Memory B cell (primary cell): Measurements from ENCODE around the gene NF2.

Source experiments
- ATAC-seq: fragments of 150-1000 bp; cut with Tn5 transposase; 2 replicates; pipeline ENCODE4 v1.10.0; 2021; ENCODE audit warnings: low read depth, mild to moderate bottlenecking, moderate library complexity
- DNase-seq, 2 donors: peaks; one replicate each; pipeline ENCODE4 v3.0.0; 2022; ENCODE audit warnings: low spot score in 2 of 2
- H3K27ac Mint-ChIP-seq: one replicate; pipeline ENCODE4 v1.8.0; 2022; ENCODE audit warnings: mild to moderate bottlenecking, moderate library complexity, mixed read lengths
- H3K27me3 Mint-ChIP-seq: one replicate; pipeline ENCODE4 v1.8.0; 2022; ENCODE audit warnings: mixed read lengths
- H3K36me3 Mint-ChIP-seq: one replicate; pipeline ENCODE4 v1.8.0; 2022; ENCODE audit warnings: mild to moderate bottlenecking, mixed read lengths
- H3K4me1 Mint-ChIP-seq: one replicate; pipeline ENCODE4 v1.8.0; 2022; ENCODE audit warnings: mixed read lengths
- H3K4me3 Mint-ChIP-seq: one replicate; pipeline ENCODE4 v1.8.0; 2022; ENCODE audit warnings: mild to moderate bottlenecking, moderate library complexity, mixed read lengths
- H3K9me3 Mint-ChIP-seq: one replicate; pipeline ENCODE4 v1.8.0; 2022; ENCODE audit warnings: mixed read lengths

Gene NF2

GRCh38 chr22:29630987-29631386, 27.6 kb downstream of the NF2 start:
- ATAC-seq = no peak
- DNase-seq = no peak
- Mint-ChIP-seq H3K9me3 (no peaks in the 10 kb centered on the region), H3K27me3 (no peaks in the 10 kb centered on the region), H3K4me3 (no peak overlapping the region), H3K36me3 (peaks cover 4% of the 10 kb centered on the region), H3K27ac (no peak overlapping the region), H3K4me1 (peaks cover 25% of the 10 kb centered on the region)

GRCh38 chr22:29631725-29632124, 28.3 kb downstream of the NF2 start:
- no peaks in the 10 kb centered on the region for H3K27me3 Mint-ChIP-seq
- no peak overlapping the region for H3K27ac Mint-ChIP-seq
- no peaks in the 10 kb centered on the region for H3K9me3 Mint-ChIP-seq
- no peak for ATAC-seq
- H3K36me3 Mint-ChIP-seq = peaks cover 4% of the 10 kb centered on the region
- peaks cover 24% of the 10 kb centered on the region for H3K4me1 Mint-ChIP-seq
- H3K4me3 Mint-ChIP-seq = no peak overlapping the region
- DNase-seq = no peak

GRCh38 chr22:29632672-29633071, 29.2 kb downstream of the NF2 start:
- Mint-ChIP-seq H3K4me3 (no peak overlapping the region), H3K36me3 (peaks cover 8% of the 10 kb centered on the region), H3K9me3 (no peaks in the 10 kb centered on the region), H3K4me1 (peaks cover 22% of the 10 kb centered on the region), H3K27me3 (no peaks in the 10 kb centered on the region), H3K27ac (no peak overlapping the region)
- DNase-seq (no peak), ATAC-seq (no peak)

- peaks cover 8% of the 10 kb centered on the region for H3K36me3 Mint-ChIP-seq
- H3K4me1 Mint-ChIP-seq = peaks cover 19% of the 10 kb centered on the region
- ATAC-seq = no peak
- H3K27ac Mint-ChIP-seq = no peak overlapping the region
- no peak for DNase-seq
- no peaks in the 10 kb centered on the region for H3K9me3 Mint-ChIP-seq
- no peaks in the 10 kb centered on the region for H3K27me3 Mint-ChIP-seq
- H3K4me3 Mint-ChIP-seq = no peak overlapping the region
Measured at GRCh38 chr22:29633514-29634312, 30.3 kb downstream of the NF2 start.

- Mint-ChIP-seq H3K4me3 (no peak overlapping the region), H3K9me3 (no peaks in the 10 kb centered on the region), H3K4me1 (peaks cover 19% of the 10 kb centered on the region), H3K27ac (no peak overlapping the region), H3K27me3 (no peaks in the 10 kb centered on the region), H3K36me3 (peaks cover 14% of the 10 kb centered on the region)
- ATAC-seq (no peak), DNase-seq (no peak)
Measured at GRCh38 chr22:29634847-29635246, 31.4 kb downstream of the NF2 start.

- H3K4me1 Mint-ChIP-seq = peaks cover 17% of the 10 kb centered on the region
- H3K4me3 Mint-ChIP-seq = no peak overlapping the region
- H3K36me3 Mint-ChIP-seq = peaks cover 14% of the 10 kb centered on the region
- H3K27ac Mint-ChIP-seq = no peak overlapping the region
- H3K9me3 Mint-ChIP-seq = no peaks in the 10 kb centered on the region
- DNase-seq = peak in 1 of 2 donors; percentile 5
- no peaks in the 10 kb centered on the region for H3K27me3 Mint-ChIP-seq
- peak; percentile 38 for ATAC-seq
Measured at GRCh38 chr22:29635734-29636357, 32.4 kb downstream of the NF2 start.

- Mint-ChIP-seq H3K27me3 (no peaks in the 10 kb centered on the region), H3K4me1 (peaks cover 15% of the 10 kb centered on the region), H3K27ac (no peak overlapping the region), H3K4me3 (no peak overlapping the region), H3K9me3 (no peaks in the 10 kb centered on the region), H3K36me3 (peaks cover 15% of the 10 kb centered on the region)
- ATAC-seq (no peak), DNase-seq (no peak)
Measured at GRCh38 chr22:29636751-29637150, 33.3 kb downstream of the NF2 start.

- DNase-seq = no peak
- Mint-ChIP-seq H3K9me3 (no peaks in the 10 kb centered on the region), H3K27ac (no peak overlapping the region), H3K4me1 (peaks cover 13% of the 10 kb centered on the region), H3K27me3 (no peaks in the 10 kb centered on the region), H3K4me3 (no peak overlapping the region), H3K36me3 (peaks cover 19% of the 10 kb centered on the region)
- ATAC-seq = no peak
Measured at GRCh38 chr22:29637181-29637580, 33.7 kb downstream of the NF2 start.

GRCh38 chr22:29638678-29639077, 35.2 kb downstream of the NF2 start:
- Mint-ChIP-seq H3K4me3 (no peak overlapping the region), H3K27ac (no peak overlapping the region), H3K9me3 (no peaks in the 10 kb centered on the region)

GRCh38 chr22:29639096-29639495, 35.7 kb downstream of the NF2 start:
- H3K4me3 Mint-ChIP-seq = no peak overlapping the region
- no peak overlapping the region for H3K27ac Mint-ChIP-seq
- DNase-seq (no peak), ATAC-seq (no peak)
- peaks cover 24% of the 10 kb centered on the region for H3K36me3 Mint-ChIP-seq
- H3K27me3 Mint-ChIP-seq = no peaks in the 10 kb centered on the region
- H3K4me1 Mint-ChIP-seq = peaks cover 4% of the 10 kb centered on the region
- H3K9me3 Mint-ChIP-seq = no peaks in the 10 kb centered on the region

More at GRCh38 chr22:29638678-29639077, 35.2 kb downstream of the NF2 start:
- peaks cover 24% of the 10 kb centered on the region for H3K36me3 Mint-ChIP-seq
- DNase-seq (no peak), ATAC-seq (no peak)
- peaks cover 4% of the 10 kb centered on the region for H3K4me1 Mint-ChIP-seq
- H3K27me3 Mint-ChIP-seq = no peaks in the 10 kb centered on the region

- Mint-ChIP-seq H3K36me3 (peaks cover 27% of the 10 kb centered on the region), H3K27ac (no peak overlapping the region), H3K9me3 (no peaks in the 10 kb centered on the region), H3K4me3 (no peak overlapping the region), H3K4me1 (peaks cover 2% of the 10 kb centered on the region), H3K27me3 (no peaks in the 10 kb centered on the region)
- DNase-seq (no peak), ATAC-seq (no peak)
Measured at GRCh38 chr22:29641042-29641699, 37.7 kb downstream of the NF2 start.

GRCh38 chr22:29641700-29642330, 38.4 kb downstream of the NF2 start:
- H3K27me3 Mint-ChIP-seq = no peaks in the 10 kb centered on the region
- H3K36me3 Mint-ChIP-seq = peaks cover 27% of the 10 kb centered on the region
- H3K4me3 Mint-ChIP-seq = no peak overlapping the region
- ATAC-seq (no peak), DNase-seq (no peak)
- no peaks in the 10 kb centered on the region for H3K9me3 Mint-ChIP-seq
- H3K27ac Mint-ChIP-seq = no peak overlapping the region
- peaks cover 2% of the 10 kb centered on the region for H3K4me1 Mint-ChIP-seq

- Mint-ChIP-seq H3K27ac (no peak overlapping the region), H3K4me1 (peaks cover 2% of the 10 kb centered on the region), H3K9me3 (no peaks in the 10 kb centered on the region), H3K27me3 (no peaks in the 10 kb centered on the region), H3K4me3 (no peak overlapping the region), H3K36me3 (peaks cover 25% of the 10 kb centered on the region)
- ATAC-seq (no peak), DNase-seq (no peak)
Measured at GRCh38 chr22:29642694-29643093, 39.3 kb downstream of the NF2 start.
